Stomach (tissue), 4 donors: ENCODE data around the gene NAXE.

Source experiments
- EP300 ChIP-seq: sonication (generic); formaldehyde crosslinking; IDR thresholded peaks from one replicate; pipeline ENCODE4 v1.6.1; 2017; ENCODE audit warnings: antibody characterized with exemption
- POLR2A ChIP-seq, 4 donors: fragments of 450-650 bp; IDR thresholded peaks; one replicate each; pipeline ENCODE4 v1.6.1; 2016; ENCODE audit warnings: antibody characterized with exemption in 4 of 4, control low read depth in 2 of 4, mild to moderate bottlenecking in 1 of 4, moderate library complexity in 1 of 4
- POLR2AphosphoS5 ChIP-seq, 3 donors: sonication (generic); formaldehyde crosslinking; IDR thresholded peaks; one replicate each; pipeline ENCODE4 v1.6.1; 2016; ENCODE audit warnings: antibody characterized with exemption in 3 of 3

GRCh38 chr1:156583821-156584622 is 7.6 kb upstream of the NAXE start:
- TF ChIP-seq POLR2AphosphoS5 (IDR thresholded peaks at IDR 0.05) (peak in 1 of 3 donors; percentile 21), EP300 (no peak), POLR2A (IDR thresholded peaks at IDR 0.05) (no peak)
